T-cell (primary cell): ENCODE results near the gene OCA2. TPM values are rescaled to one million over a fixed set of nuclear protein-coding genes. Genes with fewer than 3 reads are reported as not detected.

ENCODE experiments used
- ATAC-seq, 4 experiments: fragments of 200-7000 bp in 3 of 4; fragments of 150-1000 bp in 1 of 4; cut with Tn5 transposase; replicated peaks in 1 of 4; 1 replicate in 3 of 4; 2 replicates in 1 of 4; pipeline ENCODE4 v1.10.0; 2021; ENCODE audit warnings: moderate library complexity in 3 of 4, mild to moderate bottlenecking in 2 of 4, moderate number of reproducible peaks in 1 of 4
- CTCF ChIA-PET, 2 donors: fragments of 300-600 bp; sonication (Branson Sonifier 250); formaldehyde crosslinking; loops; one replicate each; lab custom pipeline; 2022; ENCODE audit warnings: antibody characterized with exemption in 2 of 2; lab: Charles Lee
- POLR2A ChIA-PET, 2 donors: fragments of 300-600 bp; sonication (Branson Sonifier 250); formaldehyde crosslinking; loops; one replicate each; lab custom pipeline; 2022; ENCODE audit warnings: antibody characterized with exemption in 2 of 2; lab: Charles Lee
- DNase-seq, 35 experiments: peaks; one replicate each; pipeline versions ENCODE4 v3.0.0 to v3.0.0-alpha.2; 2013 to 2023
- H3K27ac ChIP-seq: one replicate; pipeline ENCODE4 v1.5.1; 2013; ENCODE audit warnings: low read length
- H3K27me3 ChIP-seq, 2 experiments: replicated peaks in 1 of 2; 1 replicate in 1 of 2; 2 replicates in 1 of 2; pipeline versions ENCODE4 v1.6.1 to v1.7.0; 2013; ENCODE audit warnings: low read length in 1 of 2, mixed read lengths in 1 of 2; ENCODE audit not compliant: control insufficient read depth in 2 of 2, insufficient read depth in 2 of 2; ENCODE audit errors: extremely low read depth in 1 of 2
- H3K36me3 ChIP-seq, 2 donors: 1 replicate in 1 of 2; 2 replicates in 1 of 2; pipeline versions ENCODE4 v1.6.1 to v1.7.0; 2013; ENCODE audit warnings: low read length in 1 of 2; ENCODE audit not compliant: control insufficient read depth in 2 of 2, insufficient read depth in 1 of 2; ENCODE audit errors: extremely low read depth in 1 of 2
- H3K4me1 ChIP-seq, 2 experiments: 1 replicate in 1 of 2; 2 replicates in 1 of 2; pipeline versions ENCODE4 v1.6.1 to v1.7.0; 2013; ENCODE audit warnings: low read length in 2 of 2, mixed read lengths in 1 of 2; ENCODE audit not compliant: insufficient read depth in 2 of 2, control insufficient read depth in 1 of 2; ENCODE audit errors: extremely low read depth in 1 of 2
- H3K4me3 ChIP-seq, 2 donors: 1 replicate in 1 of 2; 2 replicates in 1 of 2; pipeline versions ENCODE4 v1.5.1 to v1.7.0; 2013; ENCODE audit warnings: mild to moderate bottlenecking in 2 of 2, low read length in 1 of 2, moderate library complexity in 1 of 2; ENCODE audit not compliant: control insufficient read depth in 1 of 2; ENCODE audit errors: extremely low read depth in 1 of 2
- H3K9me3 ChIP-seq: 2 replicates; pipeline ENCODE4 v1.7.0; 2013
- H3K27ac Mint-ChIP-seq, 2 donors: one replicate each; pipeline ENCODE4 v1.8.0; 2020 to 2021; ENCODE audit warnings: mild to moderate bottlenecking in 2 of 2, mixed read lengths in 2 of 2
- H3K27me3 Mint-ChIP-seq, 2 donors: one replicate each; pipeline ENCODE4 v1.8.0; 2021 to 2022; ENCODE audit warnings: mixed read lengths in 2 of 2
- H3K36me3 Mint-ChIP-seq: one replicate; pipeline ENCODE4 v1.8.0; 2021; ENCODE audit warnings: mixed read lengths
- H3K4me1 Mint-ChIP-seq, 3 donors: one replicate each; pipeline ENCODE4 v1.8.0; 2020 to 2022; ENCODE audit warnings: mixed read lengths in 3 of 3, mild to moderate bottlenecking in 1 of 3
- H3K4me3 Mint-ChIP-seq, 3 donors: one replicate each; pipeline ENCODE4 v1.8.0; 2020 to 2022; ENCODE audit warnings: mild to moderate bottlenecking in 3 of 3, mixed read lengths in 3 of 3, moderate library complexity in 3 of 3
- H3K9me3 Mint-ChIP-seq, 3 donors: one replicate each; pipeline ENCODE4 v1.8.0; 2020 to 2022; ENCODE audit warnings: mixed read lengths in 3 of 3
- WGBS: methylation state at CpG from one replicate; pipeline ENCODE4 v1.1.5; 2013; ENCODE audit warnings: missing lambda C conversion rate; ENCODE audit not compliant: insufficient coverage; 5-methylcytosine and 5-hydroxymethylcytosine counted together
- total RNA-seq, 35 experiments: library from RNA in 6 of 35; stranded (reverse) in 6 of 35; fragments of 120-200 nt in 1 of 35; gene quantifications; one replicate each; pipeline versions ENCODE4 v1.2.1 to v1.2.4 and lab custom pipeline; 2013 to 2026

Gene OCA2
- total RNA-seq, 5 donors from 2014 or later (not counting 1 experiment from before 2014, with no cell fraction given): 0.19 to 0.67 TPM; not detected in 3

DNA sequence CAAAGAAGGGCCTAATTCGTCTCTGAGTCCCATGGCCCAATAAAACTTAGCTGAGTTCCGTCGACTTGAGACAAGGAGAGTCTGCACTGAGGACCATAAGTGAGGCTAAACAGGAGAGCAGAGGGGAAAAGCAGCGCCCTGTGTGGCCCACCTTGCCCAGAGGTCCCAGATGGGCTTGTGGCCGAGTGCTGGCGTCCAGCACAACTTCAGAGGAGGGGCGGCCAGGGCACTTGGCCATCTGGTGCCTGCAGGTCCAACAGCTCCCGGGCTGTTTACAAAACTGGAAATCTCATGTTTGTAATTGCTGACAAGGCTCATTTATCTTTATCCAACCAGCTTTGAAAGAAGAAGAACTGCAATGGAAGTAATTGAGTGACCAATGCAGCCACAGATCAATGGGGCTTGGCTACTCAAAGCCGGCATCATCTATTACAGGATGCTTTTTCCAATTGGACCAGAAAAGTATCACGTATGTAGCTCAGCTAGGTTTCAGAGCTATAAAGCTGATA is 306.3 kb downstream of the OCA2 start:
- ChIA-PET POLR2A (no interaction called here), CTCF (no interaction called here)
- H3K27ac Mint-ChIP-seq: no peak overlapping the region
- 70% methylated on average over 9 of the region's 10 CpGs for WGBS
- ATAC-seq (no peak), DNase-seq (no peak)
- no peaks in the 10 kb centered on the region for H3K4me1 Mint-ChIP-seq
- peaks cover 4% of the 10 kb centered on the region in 2 donors for H3K27me3 Mint-ChIP-seq
- H3K36me3 ChIP-seq: no peaks in the 10 kb centered on the region
- H3K9me3 Mint-ChIP-seq: peaks cover 0 to 4% (median 0%) of the 10 kb centered on the region in 3 donors
- H3K9me3 ChIP-seq: no peaks in the 10 kb centered on the region
- H3K4me1 ChIP-seq: no peaks in the 10 kb centered on the region
- peaks cover 0 to 16% of the 10 kb centered on the region in 2 experiments for H3K27me3 ChIP-seq
- H3K4me3 ChIP-seq: no peak overlapping the region
- no peak overlapping the region for H3K4me3 Mint-ChIP-seq
- no peaks in the 10 kb centered on the region for H3K36me3 Mint-ChIP-seq
- H3K27ac ChIP-seq: no peak overlapping the region

DNA sequence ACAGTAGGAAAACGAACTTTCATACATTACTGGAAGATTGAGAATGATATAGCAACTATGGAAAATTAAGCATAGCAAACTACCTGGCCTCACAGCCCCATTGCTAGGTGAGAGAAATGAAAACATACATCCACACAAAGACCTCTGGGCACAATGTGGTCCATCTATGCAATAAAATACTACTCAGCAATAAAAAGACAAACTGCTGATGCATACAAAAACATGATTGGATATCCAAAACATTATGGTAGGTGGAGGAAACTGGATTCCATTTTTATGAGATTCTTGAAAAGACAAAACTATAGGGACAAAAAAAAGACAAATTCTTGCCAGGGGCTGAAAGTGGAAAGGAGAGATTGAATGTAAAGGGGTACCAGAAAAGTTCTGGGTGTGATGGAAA is 308.8 kb downstream of the OCA2 start:
- ChIA-PET POLR2A (interaction anchor here in 1 of 2 donors (0.6 kb wide), 1 partner anchor 1006 kb away, joined by 4 read pairs; no protein-coding TSS in a partner anchor), CTCF (no interaction called here)
- H3K4me1 Mint-ChIP-seq: no peaks in the 10 kb centered on the region
- Histone ChIP-seq H3K4me1 (no peaks in the 10 kb centered on the region), H3K27me3 (peaks cover 0 to 9% of the 10 kb centered on the region in 2 experiments), H3K27ac (no peak overlapping the region), H3K36me3 (no peaks in the 10 kb centered on the region), H3K4me3 (no peak overlapping the region), H3K9me3 (no peaks in the 10 kb centered on the region)
- ATAC-seq: no peak
- peaks cover 0 to under 1% (median 0%) of the 10 kb centered on the region in 3 donors for H3K9me3 Mint-ChIP-seq
- WGBS: no CpG with 5 or more reads among the region's 1 CpG
- H3K36me3 Mint-ChIP-seq: no peaks in the 10 kb centered on the region
- H3K27ac Mint-ChIP-seq: no peak overlapping the region
- H3K27me3 Mint-ChIP-seq: peaks cover under 1 to 2% of the 10 kb centered on the region in 2 donors
- DNase-seq: no peak
- no peak overlapping the region for H3K4me3 Mint-ChIP-seq

DNA sequence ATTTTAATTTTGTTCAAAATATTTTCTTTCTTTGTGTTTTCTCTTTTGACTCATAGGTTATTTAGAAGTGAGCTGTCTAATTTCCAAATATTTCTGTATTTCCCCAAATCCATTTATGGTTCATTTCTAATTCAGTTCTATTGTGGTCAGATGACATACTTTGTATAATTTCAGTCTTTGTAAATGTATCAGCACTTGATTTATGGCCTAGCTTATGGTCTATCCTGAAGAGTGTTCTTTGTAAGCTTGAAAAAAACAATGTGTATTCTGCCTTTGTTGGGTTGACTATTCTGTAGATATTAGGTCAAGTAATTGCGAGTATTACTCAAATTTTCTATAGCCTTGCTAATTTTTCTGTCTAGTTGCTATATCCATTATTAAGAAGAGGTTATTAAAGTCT is 311.2 kb downstream of the OCA2 start:
- H3K4me3 ChIP-seq: no peak overlapping the region
- WGBS: no CpG with 5 or more reads among the region's 1 CpG
- Mint-ChIP-seq H3K9me3 (no peaks in the 10 kb centered on the region), H3K36me3 (no peaks in the 10 kb centered on the region), H3K4me1 (no peaks in the 10 kb centered on the region), H3K27ac (no peak overlapping the region), H3K4me3 (no peak overlapping the region), H3K27me3 (peaks cover 0 to 2% of the 10 kb centered on the region in 2 donors)
- no peaks in the 10 kb centered on the region for H3K36me3 ChIP-seq
- H3K27me3 ChIP-seq: peaks cover 0 to 6% of the 10 kb centered on the region in 2 experiments
- no peaks in the 10 kb centered on the region for H3K9me3 ChIP-seq
- DNase-seq (no peak), ATAC-seq (no peak)
- no peak overlapping the region for H3K27ac ChIP-seq
- ChIA-PET CTCF (no interaction called here), POLR2A (no interaction called here)
- no peaks in the 10 kb centered on the region for H3K4me1 ChIP-seq

DNA sequence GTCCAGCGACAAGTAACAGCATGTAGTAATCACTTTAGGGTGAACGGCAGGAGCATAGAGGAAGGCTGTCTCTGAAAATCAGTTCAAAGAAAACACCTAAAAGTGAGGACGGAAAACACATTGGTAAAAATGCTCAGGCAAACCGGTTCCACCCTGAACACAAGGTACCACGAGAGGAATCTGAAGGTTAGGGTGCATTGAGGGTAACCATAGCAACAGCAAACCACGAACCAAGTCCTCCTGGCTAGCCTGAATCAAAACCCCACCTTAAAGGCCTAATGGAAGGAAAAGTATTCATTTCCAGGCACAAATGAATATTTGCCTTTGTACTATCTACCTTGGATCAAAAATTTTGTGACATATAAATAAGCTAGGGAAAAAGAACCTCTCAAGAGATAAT is 315.0 kb downstream of the OCA2 start:
- H3K9me3 ChIP-seq: no peaks in the 10 kb centered on the region
- peaks cover 0 to 8% (median 5%) of the 10 kb centered on the region in 3 donors for H3K9me3 Mint-ChIP-seq
- peaks cover 0 to 4% of the 10 kb centered on the region in 2 experiments for H3K27me3 ChIP-seq
- WGBS: 83% methylated on average over 2 of the region's 6 CpGs
- H3K27me3 Mint-ChIP-seq: no peaks in the 10 kb centered on the region
- H3K4me3 ChIP-seq: no peak overlapping the region
- H3K27ac ChIP-seq: no peak overlapping the region
- no peaks in the 10 kb centered on the region for H3K36me3 Mint-ChIP-seq
- H3K4me1 Mint-ChIP-seq: no peaks in the 10 kb centered on the region
- ChIA-PET POLR2A (no interaction called here), CTCF (no interaction called here)
- ATAC-seq (no peak), DNase-seq (no peak)
- no peaks in the 10 kb centered on the region for H3K4me1 ChIP-seq
- H3K27ac Mint-ChIP-seq: no peak overlapping the region
- no peaks in the 10 kb centered on the region for H3K36me3 ChIP-seq
- H3K4me3 Mint-ChIP-seq: no peak overlapping the region

DNA sequence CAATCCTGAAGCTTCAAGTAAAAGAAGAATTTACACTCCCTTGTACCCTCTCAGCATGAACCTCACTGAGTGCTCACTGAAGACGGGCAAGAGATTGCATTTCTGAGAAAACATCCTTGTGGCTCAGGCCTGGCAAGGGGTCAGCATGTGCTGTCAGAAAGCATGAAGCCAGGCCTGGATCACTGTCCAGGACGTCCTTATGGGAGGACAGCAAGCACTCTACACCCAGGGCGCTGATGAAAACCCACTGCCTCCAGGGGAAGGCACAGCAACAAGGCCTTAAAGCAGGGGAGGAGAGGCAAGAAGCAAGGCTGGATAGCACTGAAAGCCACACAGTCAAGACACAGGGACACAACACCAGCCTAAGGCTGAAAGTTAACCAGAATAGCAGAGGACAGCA is 315.4 kb downstream of the OCA2 start:
- POLR2A ChIA-PET: no interaction called here
- H3K27ac Mint-ChIP-seq: no peak overlapping the region
- no peaks in the 10 kb centered on the region for H3K36me3 Mint-ChIP-seq
- H3K4me1 ChIP-seq: no peaks in the 10 kb centered on the region
- H3K36me3 ChIP-seq: no peaks in the 10 kb centered on the region
- no peak overlapping the region for H3K27ac ChIP-seq
- 49% methylated on average over 2 of the region's 3 CpGs for WGBS
- CTCF ChIA-PET: no interaction called here
- H3K4me3 Mint-ChIP-seq: no peak overlapping the region
- no peaks in the 10 kb centered on the region for H3K4me1 Mint-ChIP-seq
- no peaks in the 10 kb centered on the region for H3K27me3 Mint-ChIP-seq
- peaks cover 0 to 8% (median 5%) of the 10 kb centered on the region in 3 donors for H3K9me3 Mint-ChIP-seq
- peaks cover 0 to 4% of the 10 kb centered on the region in 2 experiments for H3K27me3 ChIP-seq
- no peaks in the 10 kb centered on the region for H3K9me3 ChIP-seq
- DNase-seq: no peak
- no peak for ATAC-seq
- no peak overlapping the region for H3K4me3 ChIP-seq

DNA sequence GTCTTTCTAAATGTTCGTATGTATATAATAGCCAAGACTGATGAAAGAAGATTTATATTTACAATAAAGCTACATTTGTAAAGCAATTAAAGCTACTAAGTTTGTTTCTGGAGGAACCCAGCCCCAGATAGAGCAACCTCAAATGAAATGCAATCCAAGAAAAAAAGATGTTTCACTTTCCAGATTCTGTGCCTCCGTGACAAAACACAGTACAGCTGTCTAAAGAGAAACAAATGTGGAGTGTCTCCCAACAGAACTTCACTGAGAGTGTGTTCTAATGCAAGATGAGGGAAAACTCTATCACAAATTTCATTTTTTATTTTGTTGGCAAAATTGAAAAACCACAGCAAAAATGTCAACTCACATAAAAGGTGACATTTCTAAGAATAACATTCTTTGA is 317.0 kb downstream of the OCA2 start:
- CTCF ChIA-PET: no interaction called here
- Histone ChIP-seq H3K27ac (no peak overlapping the region), H3K4me1 (no peaks in the 10 kb centered on the region), H3K4me3 (no peak overlapping the region), H3K27me3 (peaks cover 0 to 4% of the 10 kb centered on the region in 2 experiments), H3K9me3 (no peaks in the 10 kb centered on the region), H3K36me3 (no peaks in the 10 kb centered on the region)
- no peak overlapping the region for H3K4me3 Mint-ChIP-seq
- no peak overlapping the region for H3K27ac Mint-ChIP-seq
- no peaks in the 10 kb centered on the region for H3K4me1 Mint-ChIP-seq
- no peak for DNase-seq
- POLR2A ChIA-PET: no interaction called here
- ATAC-seq: no peak
- peaks cover 0 to 8% (median 5%) of the 10 kb centered on the region in 3 donors for H3K9me3 Mint-ChIP-seq
- no CpG with 5 or more reads among the region's 2 CpGs for WGBS
- no peaks in the 10 kb centered on the region for H3K36me3 Mint-ChIP-seq
- no peaks in the 10 kb centered on the region for H3K27me3 Mint-ChIP-seq

DNA sequence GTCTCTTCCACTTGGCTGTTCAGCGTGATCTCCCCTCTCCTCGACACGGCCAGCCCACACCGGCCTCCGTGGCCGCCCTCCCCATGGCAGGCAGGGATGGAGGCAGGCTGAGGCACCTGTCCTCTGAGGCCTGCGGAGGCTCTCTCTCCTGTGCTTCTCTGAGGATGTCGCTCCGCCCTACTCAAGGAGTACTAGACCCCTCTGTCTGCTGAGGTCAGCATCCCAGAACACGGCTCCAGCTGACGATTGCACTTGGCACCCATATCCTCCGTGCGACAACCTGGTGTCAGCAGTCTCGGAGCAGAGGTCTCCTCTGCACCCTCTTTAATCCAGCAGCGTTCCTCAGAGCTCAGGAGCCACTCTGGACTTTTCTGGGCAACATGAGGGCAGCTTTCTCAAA is 322.6 kb downstream of the OCA2 start:
- no peaks in the 10 kb centered on the region for H3K27me3 Mint-ChIP-seq
- Histone ChIP-seq H3K9me3 (no peaks in the 10 kb centered on the region), H3K36me3 (no peaks in the 10 kb centered on the region), H3K4me3 (no peak overlapping the region), H3K4me1 (no peaks in the 10 kb centered on the region), H3K27ac (no peak overlapping the region), H3K27me3 (peaks cover 0 to 4% of the 10 kb centered on the region in 2 experiments)
- ChIA-PET CTCF (no interaction called here), POLR2A (no interaction called here)
- WGBS: 86% methylated on average over 15 of the region's 15 CpGs
- DNase-seq: no peak
- no peaks in the 10 kb centered on the region for H3K36me3 Mint-ChIP-seq
- H3K9me3 Mint-ChIP-seq: peaks cover 3 to 13% (median 9%) of the 10 kb centered on the region in 3 donors
- no peak overlapping the region for H3K27ac Mint-ChIP-seq
- no peaks in the 10 kb centered on the region for H3K4me1 Mint-ChIP-seq
- H3K4me3 Mint-ChIP-seq: no peak overlapping the region
- ATAC-seq: no peak
